IMR-90 (cell line): ENCODE measurements around the gene ARHGEF38.

ENCODE experiments used
- CEBPB ChIP-seq: IDR thresholded peaks from 2 replicates; pipeline ENCODE4 v1.6.1; 2012; ENCODE audit warnings: low read depth, low read length, improper control_type of control experiment
- CHD1 ChIP-seq: IDR thresholded peaks from 2 replicates; pipeline ENCODE4 v1.6.1; 2012; ENCODE audit warnings: low read depth, low read length, improper control_type of control experiment
- CTCF ChIP-seq: conservative IDR thresholded peaks from 2 replicates; pipeline ENCODE4 v1.5.1; 2012; ENCODE audit warnings: mild to moderate bottlenecking, low read depth, low read length, improper control_type of control experiment
- FOS ChIP-seq: fragments of 150-350 bp; IDR thresholded peaks from 2 replicates; pipeline ENCODE4 v1.6.1; 2016; ENCODE audit warnings: low read depth, low read length
- MAFK ChIP-seq: IDR thresholded peaks from 2 replicates; pipeline ENCODE4 v1.6.1; 2012; ENCODE audit warnings: low read depth, low read length, improper control_type of control experiment
- MAZ ChIP-seq: IDR thresholded peaks from 2 replicates; pipeline ENCODE4 v1.6.1; 2012; ENCODE audit warnings: low read depth, mild to moderate bottlenecking, low read length, improper control_type of control experiment, moderate library complexity, borderline replicate concordance
- MXI1 ChIP-seq: IDR thresholded peaks from 2 replicates; pipeline ENCODE4 v1.6.1; 2012; ENCODE audit warnings: low read depth, mild to moderate bottlenecking, low read length, moderate library complexity, borderline replicate concordance
- POLR2A ChIP-seq: IDR thresholded peaks from 2 replicates; pipeline ENCODE4 v1.6.1; 2012; ENCODE audit warnings: mild to moderate bottlenecking, low read depth, low read length
- RAD21 ChIP-seq: IDR thresholded peaks from 2 replicates; pipeline ENCODE4 v1.6.1; 2012; ENCODE audit warnings: low read length, improper control_type of control experiment
- RCOR1 ChIP-seq: IDR thresholded peaks from 2 replicates; pipeline ENCODE4 v1.6.1; 2012; ENCODE audit warnings: mild to moderate bottlenecking, low read length, improper control_type of control experiment; ENCODE audit not compliant: insufficient replicate concordance
- RFX5 ChIP-seq: IDR thresholded peaks from 2 replicates; pipeline ENCODE4 v1.8.0; 2012; ENCODE audit warnings: low read depth, mild to moderate bottlenecking, low read length, moderate library complexity
- SMC3 ChIP-seq: fragments of 150-350 bp; IDR thresholded peaks from 2 replicates; pipeline ENCODE4 v1.6.1; 2016; ENCODE audit warnings: low read depth, mild to moderate bottlenecking, antibody characterized with exemption, low read length, moderate library complexity
- TF ChIP-seq, protein P1 (sequence below): fragments of 150-350 bp; IDR thresholded peaks from 2 replicates; pipeline ENCODE4 v1.6.1; 2016; ENCODE audit warnings: low read depth, mild to moderate bottlenecking, low read length, moderate library complexity, borderline replicate concordance
- TF ChIP-seq, protein P2 (sequence below): fragments of 150-350 bp; IDR thresholded peaks from 2 replicates; pipeline ENCODE4 v1.6.1; 2017; ENCODE audit warnings: mild to moderate bottlenecking, antibody characterized with exemption, low read length, low read depth

DNA sequence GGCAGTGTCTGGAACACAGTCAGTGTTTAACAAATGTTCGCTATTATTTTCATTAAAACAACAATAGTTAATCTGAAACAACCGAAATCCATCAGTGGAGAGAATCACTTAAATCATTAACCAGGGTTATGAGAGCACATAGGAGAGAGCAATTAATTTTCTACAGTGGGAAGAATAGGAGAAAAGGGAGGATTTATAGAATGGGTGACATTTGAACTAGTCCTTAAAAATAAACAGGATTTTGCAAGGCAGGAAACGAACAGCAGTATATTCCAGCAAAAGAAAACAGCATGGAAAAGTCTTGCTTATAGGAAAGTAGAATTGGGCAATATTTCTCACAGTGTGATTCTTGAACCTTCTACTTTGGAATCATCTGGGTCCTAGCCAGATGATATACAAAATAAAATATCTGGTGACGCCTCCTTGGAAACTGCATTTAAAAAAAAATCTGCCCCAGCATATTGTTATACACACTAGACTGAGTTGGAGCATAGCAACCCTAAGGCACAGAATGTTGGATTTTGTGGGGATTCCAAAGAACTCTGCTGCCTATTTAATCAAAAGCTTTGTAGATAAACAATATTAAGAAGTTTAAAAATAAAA, 100.0 kb downstream of the ARHGEF38 start:
- TF ChIP-seq CTCF (no peak), POLR2A (no peak), RAD21 (no peak), FOS (no peak), MXI1 (no peak), SMC3 (no peak), CEBPB (no peak), RCOR1 (no peak), RFX5 (no peak), MAZ (no peak), CHD1 (no peak), MAFK (no peak)
- TF ChIP-seq, protein P1, sequence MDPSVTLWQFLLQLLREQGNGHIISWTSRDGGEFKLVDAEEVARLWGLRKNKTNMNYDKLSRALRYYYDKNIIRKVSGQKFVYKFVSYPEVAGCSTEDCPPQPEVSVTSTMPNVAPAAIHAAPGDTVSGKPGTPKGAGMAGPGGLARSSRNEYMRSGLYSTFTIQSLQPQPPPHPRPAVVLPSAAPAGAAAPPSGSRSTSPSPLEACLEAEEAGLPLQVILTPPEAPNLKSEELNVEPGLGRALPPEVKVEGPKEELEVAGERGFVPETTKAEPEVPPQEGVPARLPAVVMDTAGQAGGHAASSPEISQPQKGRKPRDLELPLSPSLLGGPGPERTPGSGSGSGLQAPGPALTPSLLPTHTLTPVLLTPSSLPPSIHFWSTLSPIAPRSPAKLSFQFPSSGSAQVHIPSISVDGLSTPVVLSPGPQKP, result no peak
- TF ChIP-seq, protein P2, sequence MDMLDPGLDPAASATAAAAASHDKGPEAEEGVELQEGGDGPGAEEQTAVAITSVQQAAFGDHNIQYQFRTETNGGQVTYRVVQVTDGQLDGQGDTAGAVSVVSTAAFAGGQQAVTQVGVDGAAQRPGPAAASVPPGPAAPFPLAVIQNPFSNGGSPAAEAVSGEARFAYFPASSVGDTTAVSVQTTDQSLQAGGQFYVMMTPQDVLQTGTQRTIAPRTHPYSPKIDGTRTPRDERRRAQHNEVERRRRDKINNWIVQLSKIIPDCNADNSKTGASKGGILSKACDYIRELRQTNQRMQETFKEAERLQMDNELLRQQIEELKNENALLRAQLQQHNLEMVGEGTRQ, result no peak
